Spinal cord (tissue), 10 donors: ENCODE results near the gene TASP1. TPM values are rescaled to one million over a fixed set of nuclear protein-coding genes. Genes with fewer than 3 reads are reported as not detected.

Source experiments
- DNase-seq, 6 donors: peaks; one replicate each; pipeline versions ENCODE4 v3.0.0 to v3.0.0-alpha.2; 2013 to 2015; ENCODE audit warnings: low spot score in 6 of 6, low read depth in 4 of 6
- H3K27ac ChIP-seq: one replicate; pipeline ENCODE4 v1.5.1; 2013; ENCODE audit warnings: low read depth, low read length, control low read depth
- H3K27me3 ChIP-seq: one replicate; pipeline ENCODE4 v1.6.1; 2013; ENCODE audit warnings: low read length; ENCODE audit not compliant: control insufficient read depth, insufficient read depth
- H3K36me3 ChIP-seq: one replicate; pipeline ENCODE4 v1.6.1; 2013; ENCODE audit warnings: low read length; ENCODE audit not compliant: control insufficient read depth, insufficient read depth
- H3K4me1 ChIP-seq: one replicate; pipeline ENCODE4 v1.6.1; 2013; ENCODE audit warnings: low read length; ENCODE audit not compliant: control insufficient read depth, insufficient read depth
- H3K4me3 ChIP-seq: one replicate; pipeline ENCODE4 v1.5.1; 2013; ENCODE audit warnings: low read depth, low read length, control low read depth
- H3K9me3 ChIP-seq: one replicate; pipeline ENCODE4 v1.6.1; 2013; ENCODE audit warnings: low read length; ENCODE audit not compliant: control insufficient read depth, insufficient read depth
- WGBS: methylation state at CpG from one replicate; pipeline ENCODE4 v1.1.5; 2013; ENCODE audit warnings: missing lambda C conversion rate; ENCODE audit not compliant: insufficient coverage; 5-methylcytosine and 5-hydroxymethylcytosine counted together
- polyA plus RNA-seq, 2 donors: library from polyadenylated mRNA; unstranded; fragments of 120-200 nt; gene quantifications; one replicate each; pipeline ENCODE4 v1.2.1, GENCODE V29; 2013; ENCODE audit not compliant: insufficient read length in 2 of 2
- total RNA-seq, 2 donors: library from RNA; depleted of rRNA in 1 of 2; stranded (reverse); fragments of 120-200 nt in 1 of 2; fragments of >200 nt in 1 of 2; gene quantifications; one replicate each; pipeline versions ENCODE4 v1.2.3 to v1.2.4, GENCODE V29; 2013 to 2014
- donor health status: healthy.

The TASP1 gene
- total and polyA plus RNA-seq, 4 donors: 8.9 to 20.4 (median 14.5) TPM

DNA sequence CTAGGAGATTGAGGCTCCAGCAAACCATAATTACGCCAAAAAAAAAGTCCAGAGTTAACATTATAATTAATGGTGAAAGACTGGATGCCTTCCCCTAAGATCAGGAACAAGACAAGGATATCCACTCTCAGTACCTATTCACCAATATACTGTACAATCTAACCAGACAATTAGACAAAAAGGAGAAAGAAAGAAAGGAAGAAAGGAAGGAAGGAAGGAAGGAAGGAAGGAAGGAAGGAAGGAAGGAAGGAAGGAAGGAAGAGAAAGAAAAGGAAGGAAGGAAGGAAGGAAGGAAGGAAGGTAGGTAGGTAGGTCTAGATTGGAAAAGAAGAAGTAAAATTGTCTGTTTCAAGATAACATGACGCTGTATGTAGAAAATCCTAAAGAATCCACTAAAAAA is 50.7 kb downstream of the TASP1 start:
- Histone ChIP-seq H3K27me3 (no peaks in the 10 kb centered on the region), H3K9me3 (peaks cover 5% of the 10 kb centered on the region), H3K27ac (no peak overlapping the region), H3K4me1 (no peaks in the 10 kb centered on the region), H3K4me3 (no peak overlapping the region), H3K36me3 (no peaks in the 10 kb centered on the region)
- no CpG with 5 or more reads among the region's 2 CpGs for WGBS
- DNase-seq: no peak

DNA sequence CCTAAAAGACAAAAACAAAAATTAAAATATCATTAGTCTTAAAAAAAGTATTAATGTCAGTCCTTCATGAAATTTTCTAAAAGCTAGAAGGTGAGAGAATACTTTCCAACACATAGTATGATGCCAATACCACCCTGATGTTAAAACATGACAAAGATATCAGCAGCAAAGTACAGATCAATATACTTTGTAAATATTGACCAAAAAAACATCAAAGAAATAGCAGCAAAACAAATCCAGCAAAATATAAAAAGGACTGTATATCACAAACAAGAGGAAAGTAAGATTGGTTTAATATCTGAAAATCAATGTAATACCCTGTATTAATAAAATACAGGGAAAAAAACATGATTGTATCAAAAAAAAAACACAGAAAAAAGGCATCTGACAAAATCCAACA is 51.4 kb downstream of the TASP1 start:
- peaks cover 8% of the 10 kb centered on the region for H3K9me3 ChIP-seq
- DNase-seq: no peak
- H3K36me3 ChIP-seq: no peaks in the 10 kb centered on the region
- no peaks in the 10 kb centered on the region for H3K27me3 ChIP-seq
- no peak overlapping the region for H3K4me3 ChIP-seq
- no peaks in the 10 kb centered on the region for H3K4me1 ChIP-seq
- no peak overlapping the region for H3K27ac ChIP-seq

DNA sequence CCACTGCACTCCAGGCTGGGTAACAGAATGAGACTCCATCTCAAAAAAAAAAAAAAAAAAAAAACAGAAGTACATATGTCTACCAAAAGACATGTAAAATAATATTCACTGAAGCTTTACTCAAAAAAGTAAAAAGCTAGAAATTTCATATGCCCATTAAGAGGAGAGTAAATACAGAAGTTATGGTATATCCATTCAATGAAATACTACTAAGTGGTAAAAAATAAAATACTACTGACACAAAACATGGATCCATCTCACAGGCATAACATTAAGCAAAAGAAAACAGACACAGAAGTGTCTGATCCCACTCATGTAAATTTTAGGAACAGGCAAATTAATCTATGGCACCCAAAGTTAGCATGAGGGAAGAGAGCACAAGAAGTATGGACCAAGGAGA is 52.6 kb downstream of the TASP1 start:
- Histone ChIP-seq H3K27me3 (no peaks in the 10 kb centered on the region), H3K36me3 (no peaks in the 10 kb centered on the region), H3K4me3 (no peak overlapping the region), H3K4me1 (no peaks in the 10 kb centered on the region), H3K9me3 (peaks cover 8% of the 10 kb centered on the region), H3K27ac (no peak overlapping the region)
- DNase-seq: no peak

DNA sequence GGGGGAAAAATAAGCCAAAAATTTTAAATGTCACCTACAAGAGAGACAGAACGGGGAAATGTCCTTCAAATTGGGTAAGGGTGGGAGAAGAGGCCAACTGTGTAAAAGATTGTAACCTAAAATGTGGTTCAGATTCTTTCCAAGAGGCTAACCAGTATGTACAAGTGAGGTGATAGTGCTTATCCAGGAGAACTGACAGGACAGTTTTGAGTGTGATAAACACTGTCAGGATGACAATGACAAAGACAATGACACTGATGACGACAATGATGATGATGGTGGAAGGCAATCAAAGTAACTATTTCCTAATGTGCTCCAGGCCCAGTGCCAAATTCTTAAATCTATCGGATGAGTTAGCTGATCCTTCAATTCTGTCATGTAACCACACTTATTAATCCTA is 57.3 kb downstream of the TASP1 start:
- Histone ChIP-seq H3K27ac (no peak overlapping the region), H3K27me3 (no peaks in the 10 kb centered on the region), H3K4me3 (no peak overlapping the region), H3K36me3 (peaks cover 4% of the 10 kb centered on the region), H3K4me1 (no peaks in the 10 kb centered on the region), H3K9me3 (peaks cover 8% of the 10 kb centered on the region)
- WGBS: 91% methylated on average over 1 of the region's 3 CpGs
- no peak for DNase-seq

DNA sequence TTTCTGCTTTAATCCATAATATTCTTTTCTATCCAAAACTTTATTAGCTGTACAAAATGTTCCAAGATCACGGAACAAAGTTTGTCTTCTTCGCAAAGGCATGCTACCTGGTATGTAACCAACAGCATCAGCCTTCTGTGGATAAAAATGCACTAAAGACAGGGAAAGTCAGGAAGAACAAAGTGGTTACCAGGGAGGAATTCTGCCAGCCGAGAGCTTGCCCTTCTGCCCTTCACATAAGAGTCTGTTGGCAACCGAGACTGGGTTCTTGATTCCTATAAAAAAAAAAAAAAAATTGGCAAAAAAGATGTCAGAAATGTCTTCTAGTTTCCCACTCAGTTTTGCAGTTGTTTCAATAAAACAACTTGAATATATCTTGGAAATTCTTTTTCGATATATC is 58.0 kb downstream of the TASP1 start:
- H3K36me3 ChIP-seq: peaks cover 4% of the 10 kb centered on the region
- no peak overlapping the region for H3K4me3 ChIP-seq
- no peaks in the 10 kb centered on the region for H3K4me1 ChIP-seq
- DNase-seq: peak in 3 of 6 donors; percentile 11 to 47 (median 17)
- H3K9me3 ChIP-seq: peaks cover 5% of the 10 kb centered on the region
- no peaks in the 10 kb centered on the region for H3K27me3 ChIP-seq
- H3K27ac ChIP-seq: no peak overlapping the region
- no CpG with 5 or more reads among the region's 5 CpGs for WGBS

DNA sequence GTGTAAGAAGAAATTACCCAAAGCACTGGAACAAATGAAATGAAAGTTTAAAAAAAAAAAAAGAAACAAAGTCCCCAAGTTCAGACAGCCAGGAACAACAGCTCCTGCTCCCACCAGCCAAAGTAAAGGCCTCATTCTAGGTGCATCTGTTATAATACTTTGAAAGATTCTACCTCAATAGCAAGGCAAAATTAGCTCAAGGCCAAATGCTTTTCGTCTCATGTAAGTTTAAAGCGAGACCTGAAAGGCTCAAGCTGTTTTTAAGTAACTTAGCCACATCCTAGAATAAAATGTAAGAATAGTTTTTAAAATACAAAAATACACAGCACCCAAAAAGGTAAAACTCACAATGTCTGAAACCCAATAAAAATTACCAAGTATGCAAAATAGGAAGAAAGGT is 64.7 kb downstream of the TASP1 start:
- peaks cover 2% of the 10 kb centered on the region for H3K9me3 ChIP-seq
- DNase-seq: no peak
- no peaks in the 10 kb centered on the region for H3K4me1 ChIP-seq
- no CpG with 5 or more reads among the region's 2 CpGs for WGBS
- H3K27ac ChIP-seq: no peak overlapping the region
- no peaks in the 10 kb centered on the region for H3K36me3 ChIP-seq
- no peak overlapping the region for H3K4me3 ChIP-seq
- no peaks in the 10 kb centered on the region for H3K27me3 ChIP-seq

DNA sequence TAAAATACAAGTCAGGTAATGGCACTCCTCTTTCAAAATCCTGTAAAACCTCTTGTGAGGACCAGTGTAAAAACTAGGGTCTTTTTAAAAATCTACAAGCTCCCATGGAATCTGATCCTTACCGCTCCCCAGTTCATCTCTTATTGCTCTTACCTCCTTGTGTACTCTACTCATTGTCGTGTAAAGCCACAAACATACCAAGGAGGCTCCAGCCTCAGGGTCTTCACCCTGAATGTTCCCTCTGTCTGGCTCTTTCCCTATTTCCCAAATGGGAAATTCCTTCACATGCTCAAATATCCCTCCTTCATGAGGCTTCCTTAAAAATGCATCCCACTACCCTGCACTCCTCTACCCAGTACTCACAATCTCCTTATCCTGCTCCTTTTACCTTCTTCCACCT is 67.1 kb downstream of the TASP1 start:
- Histone ChIP-seq H3K27me3 (no peaks in the 10 kb centered on the region), H3K4me1 (no peaks in the 10 kb centered on the region), H3K36me3 (no peaks in the 10 kb centered on the region), H3K4me3 (no peak overlapping the region), H3K27ac (no peak overlapping the region), H3K9me3 (peaks cover 2% of the 10 kb centered on the region)
- no peak for DNase-seq
- WGBS: 85% methylated on average over 2 of the region's 2 CpGs

DNA sequence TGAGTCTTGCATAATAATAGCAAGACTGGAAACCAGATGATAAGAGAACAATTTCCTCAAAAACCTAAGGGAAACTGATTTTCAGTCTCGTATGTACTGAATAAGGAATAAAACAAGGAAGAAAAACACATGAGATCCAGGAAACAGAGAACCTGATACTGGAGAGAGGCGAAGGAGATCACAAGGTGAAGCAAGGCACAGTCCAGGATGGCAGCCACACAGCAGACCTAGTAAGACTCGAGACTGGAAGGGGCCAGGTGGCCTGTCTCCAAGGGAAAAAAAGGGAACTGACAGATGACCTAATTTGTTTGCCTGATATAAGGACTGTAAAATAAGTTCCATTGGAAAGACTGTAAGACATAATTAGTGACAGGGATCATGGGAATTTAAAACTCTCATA is 71.1 kb downstream of the TASP1 start:
- DNase-seq: no peak
- WGBS: 95% methylated on average over 2 of the region's 3 CpGs
- Histone ChIP-seq H3K4me1 (no peaks in the 10 kb centered on the region), H3K9me3 (no peaks in the 10 kb centered on the region), H3K4me3 (no peak overlapping the region), H3K27ac (no peak overlapping the region), H3K36me3 (no peaks in the 10 kb centered on the region), H3K27me3 (no peaks in the 10 kb centered on the region)

DNA sequence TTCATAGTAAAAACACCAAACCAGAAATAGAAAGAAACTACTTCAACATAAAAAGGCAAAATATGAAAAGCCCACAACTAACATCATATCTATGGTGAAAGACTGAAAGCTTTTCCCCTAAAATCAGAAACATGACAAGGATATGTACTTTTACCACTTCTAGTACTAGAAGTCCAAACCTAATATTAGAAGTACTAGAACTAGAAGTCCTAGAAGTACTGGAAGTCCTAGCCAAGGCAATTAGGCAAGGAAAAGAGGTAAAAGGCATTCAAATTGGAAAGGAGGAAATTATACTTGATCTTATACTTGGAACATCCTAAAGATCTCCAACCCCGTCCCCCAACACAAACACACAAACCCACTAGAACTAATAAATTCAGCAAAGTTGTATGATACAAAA is 74.9 kb downstream of the TASP1 start:
- Histone ChIP-seq H3K27me3 (no peaks in the 10 kb centered on the region), H3K4me3 (no peak overlapping the region)
- no CpG with 5 or more reads among the region's 1 CpG for WGBS

DNA sequence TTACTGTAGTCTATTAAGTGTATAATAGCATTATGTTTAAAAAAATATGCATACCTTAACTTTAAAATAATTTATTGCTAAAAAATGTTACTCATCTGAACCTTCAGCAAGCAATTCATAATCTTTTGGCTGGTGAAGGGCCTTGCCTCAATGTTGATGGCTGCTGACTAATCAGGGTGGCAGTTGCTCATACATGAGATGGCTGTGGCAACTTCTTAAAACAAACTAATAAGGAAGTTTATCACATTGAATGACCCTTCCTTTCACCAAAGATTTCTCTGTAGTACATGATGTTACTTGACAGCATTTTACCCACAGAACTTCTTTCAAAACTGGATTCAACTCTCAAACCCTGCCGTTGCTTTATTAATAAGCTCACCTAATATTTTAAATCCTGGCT is 84.0 kb downstream of the TASP1 start:
- WGBS: no CpG with 5 or more reads among the region's 1 CpG

More for the DNA sequence above, 74.9 kb downstream of the TASP1 start:
- no peak for DNase-seq
- no peaks in the 10 kb centered on the region for H3K36me3 ChIP-seq
- no peaks in the 10 kb centered on the region for H3K9me3 ChIP-seq
- H3K27ac ChIP-seq: no peak overlapping the region
- H3K4me1 ChIP-seq: no peaks in the 10 kb centered on the region

More for the DNA sequence above, 84.0 kb downstream of the TASP1 start:
- H3K27ac ChIP-seq: no peak overlapping the region
- H3K36me3 ChIP-seq: no peaks in the 10 kb centered on the region
- no peaks in the 10 kb centered on the region for H3K27me3 ChIP-seq
- no peak overlapping the region for H3K4me3 ChIP-seq
- H3K4me1 ChIP-seq: no peaks in the 10 kb centered on the region
- DNase-seq: no peak
- no peaks in the 10 kb centered on the region for H3K9me3 ChIP-seq
